NOMO-1 treated with DMSO at 0.1 percent for 48 hours (cell line): ENCODE data around the gene C19orf47.

Experiments used
- DNase-seq: peaks from one replicate; lab custom pipeline; 2025; ENCODE audit not compliant: unreplicated experiment; lab: John Stamatoyannopoulos, UW

Gene C19orf47, protein sequence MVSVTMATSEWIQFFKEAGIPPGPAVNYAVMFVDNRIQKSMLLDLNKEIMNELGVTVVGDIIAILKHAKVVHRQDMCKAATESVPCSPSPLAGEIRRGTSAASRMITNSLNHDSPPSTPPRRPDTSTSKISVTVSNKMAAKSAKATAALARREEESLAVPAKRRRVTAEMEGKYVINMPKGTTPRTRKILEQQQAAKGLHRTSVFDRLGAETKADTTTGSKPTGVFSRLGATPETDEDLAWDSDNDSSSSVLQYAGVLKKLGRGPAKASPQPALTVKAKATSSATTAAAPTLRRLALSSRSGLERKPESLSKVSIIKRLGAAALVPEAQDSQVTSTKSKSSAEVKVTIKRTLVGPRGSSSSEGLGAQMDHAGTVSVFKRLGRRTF

DNA sequence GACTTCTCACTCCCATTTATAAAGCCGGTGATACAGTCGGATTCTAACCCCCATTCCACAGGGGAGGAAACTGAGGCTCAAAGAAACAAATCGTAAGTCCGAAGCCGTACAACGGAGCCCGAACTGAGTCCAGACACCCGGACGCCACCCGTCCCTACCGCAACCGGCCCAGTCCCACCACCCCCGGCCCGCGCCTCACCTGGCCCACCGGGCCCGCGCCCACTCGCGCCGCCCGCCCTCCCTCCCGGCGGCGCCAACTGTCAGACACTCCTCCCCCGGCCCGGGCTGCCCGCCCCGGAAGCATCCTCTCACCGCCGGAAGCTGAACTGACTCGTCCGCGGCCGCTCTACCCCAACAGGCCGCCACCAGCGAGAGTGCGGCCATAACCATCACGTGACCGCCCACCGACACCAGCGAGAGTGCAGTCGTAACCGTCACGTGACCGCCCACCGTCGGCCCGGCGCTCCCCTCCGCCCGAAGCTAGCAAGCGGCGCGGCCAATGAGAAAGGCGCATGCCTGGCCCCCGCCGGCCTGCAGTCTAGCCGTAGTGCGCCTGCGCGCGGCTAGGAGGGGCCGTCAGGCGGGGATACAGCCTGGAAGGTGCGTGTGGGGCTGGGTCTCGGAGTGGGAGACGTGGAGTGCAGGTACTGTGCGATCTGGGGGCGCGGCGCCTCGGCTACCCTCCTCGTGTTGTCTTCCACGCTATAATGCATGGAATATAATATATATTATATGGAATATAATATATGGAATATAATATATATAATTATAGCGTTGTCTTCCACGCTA is at the start of gene C19orf47, which contains the start of gene PLD3:
TSS of gene C19orf47 (minus strand) at position 273 of the 789 bp plus-strand sequence. CDS start 6,540 bp downstream, outside the sequence.
TSS of gene PLD3 (plus strand) at position 571 of the 789 bp plus-strand sequence. CDS start 17,789 bp downstream, outside the sequence.
- peak; percentile 99 for DNase-seq

DNA sequence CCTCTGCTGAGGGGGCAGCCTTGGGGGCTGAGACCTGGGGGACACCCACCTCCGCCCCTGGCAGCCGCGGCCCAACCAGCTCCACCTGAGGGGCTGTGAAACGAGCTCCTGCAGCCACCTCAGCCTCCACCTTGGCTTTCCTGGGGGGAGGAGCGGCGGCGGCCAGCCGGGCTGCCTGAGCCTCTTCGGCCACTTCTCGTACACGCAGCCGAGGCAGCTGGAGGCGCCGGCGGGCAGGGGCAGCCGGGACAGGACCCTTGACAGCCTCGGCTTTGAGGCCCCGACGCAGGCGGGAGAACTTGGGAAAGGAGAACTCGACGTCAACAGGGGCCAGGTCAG is 49.3 kb upstream of the C19orf47 start:
- no peak for DNase-seq

DNA sequence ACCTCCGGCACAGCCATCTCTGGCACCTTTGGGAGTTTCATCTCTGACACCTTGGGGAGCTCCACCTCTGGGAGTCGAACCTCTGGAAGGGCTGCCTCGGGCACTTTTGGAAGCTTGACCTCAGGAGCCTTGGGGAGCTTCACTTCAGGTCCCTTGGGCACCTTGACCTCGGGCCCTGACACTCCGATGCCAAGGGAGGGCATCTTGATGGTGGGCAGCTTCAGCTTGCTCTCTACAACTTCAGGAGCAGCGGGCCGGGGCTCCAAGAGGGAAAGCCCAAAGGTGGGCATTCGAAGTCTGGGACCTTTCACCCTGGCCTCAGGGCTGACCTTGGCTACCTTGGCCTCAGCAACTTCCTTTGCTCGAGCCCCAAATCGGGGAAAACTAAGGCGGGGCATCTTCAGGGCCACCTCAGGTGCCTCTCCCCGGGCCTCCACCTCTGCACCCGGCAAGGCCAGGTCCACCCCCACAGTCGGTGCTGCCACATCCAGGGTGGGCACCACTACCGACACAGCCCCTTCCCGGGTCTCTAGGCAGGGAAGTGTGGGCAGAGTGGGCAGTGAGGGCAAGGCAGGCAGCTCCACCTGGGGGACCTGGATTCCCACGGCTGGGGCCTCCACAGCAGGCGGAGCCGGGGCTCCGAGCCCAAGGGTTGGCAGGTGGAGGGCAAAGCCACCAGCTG is 48.8 kb upstream of the C19orf47 start:
- DNase-seq, result no peak

DNA sequence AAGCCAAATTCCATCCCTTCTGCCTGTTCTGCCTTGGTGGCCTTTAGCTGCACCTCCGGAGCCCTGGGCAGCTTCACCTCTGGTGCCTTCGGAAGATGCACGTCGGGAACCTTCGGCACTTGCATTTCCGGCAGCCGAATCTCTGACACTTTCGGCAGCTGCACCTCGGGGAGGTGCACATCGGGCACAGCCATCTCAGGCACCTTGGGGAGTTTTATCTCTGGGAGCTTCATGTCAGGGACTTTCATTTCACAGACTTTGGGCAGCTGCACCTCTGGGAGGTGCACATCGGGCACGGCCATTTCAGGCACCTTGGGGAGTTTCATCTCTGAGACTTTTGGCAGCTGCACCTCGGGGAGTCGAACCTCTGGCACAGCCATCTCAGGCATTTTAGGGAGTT is 47.8 kb upstream of the C19orf47 start:
- DNase-seq, result no peak

DNA sequence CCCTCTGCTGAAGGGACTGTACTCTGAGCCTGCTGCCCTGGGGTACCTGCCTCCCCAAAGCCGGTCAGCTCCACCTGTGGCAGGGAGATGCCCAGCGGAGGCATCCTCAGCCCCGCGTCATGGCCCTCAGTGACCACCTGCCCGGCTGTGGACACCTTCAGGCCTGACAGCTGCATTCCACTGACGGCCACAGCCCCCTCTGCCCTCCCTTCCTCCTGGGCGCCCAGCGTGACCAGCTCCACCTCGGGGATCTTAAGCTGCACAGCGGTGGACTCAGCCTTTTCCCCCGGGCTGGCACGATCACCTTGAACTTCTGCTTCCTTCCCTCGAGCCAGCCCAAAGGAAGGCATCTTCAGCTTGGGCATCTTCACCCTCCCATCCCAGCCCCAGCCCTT is 46.6 kb upstream of the C19orf47 start:
- no peak for DNase-seq

DNA sequence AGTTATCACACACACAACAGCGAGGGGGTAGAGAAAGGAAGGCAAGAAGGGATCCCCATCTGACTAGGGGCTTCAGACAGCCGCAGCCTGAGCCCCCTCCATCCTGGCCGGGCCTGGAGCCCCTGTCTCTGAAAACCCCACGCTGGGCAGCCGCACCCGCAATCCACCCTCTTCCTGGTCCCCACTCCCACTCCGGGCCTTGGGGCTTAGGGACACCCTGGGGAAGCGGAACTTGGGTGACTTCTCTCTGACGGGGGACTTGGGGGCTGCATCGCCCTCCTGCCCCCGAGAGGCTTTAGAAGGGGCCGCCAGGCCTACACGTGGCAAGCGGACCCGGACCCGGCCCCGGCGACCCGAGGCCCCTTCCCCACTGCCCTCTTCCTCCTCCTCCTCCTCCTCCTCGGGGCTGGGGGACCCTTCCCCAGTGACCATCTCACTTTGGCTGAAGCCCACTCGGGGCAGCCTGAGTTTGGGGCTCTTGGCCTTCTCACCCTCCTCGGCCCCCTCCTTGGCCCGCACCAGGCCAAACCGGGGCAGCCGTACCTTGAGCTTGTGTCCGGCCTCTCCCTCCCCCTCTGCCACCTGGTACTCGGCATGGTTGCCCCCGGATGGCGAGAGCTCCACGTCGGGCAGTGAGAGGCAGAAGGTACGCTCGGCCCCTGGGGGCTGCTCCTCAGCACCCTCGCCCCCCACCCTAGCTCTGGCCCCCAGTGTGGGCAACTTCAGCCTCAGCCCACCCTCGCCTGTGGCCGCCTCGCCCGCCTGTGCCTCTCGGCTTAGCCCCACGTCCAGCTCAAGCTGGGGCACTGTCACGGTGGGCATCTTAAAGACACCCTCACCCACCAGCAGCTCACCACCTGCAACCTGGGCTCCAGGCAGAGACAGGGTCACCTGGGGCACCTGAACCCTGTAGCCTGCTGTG is 46.0 kb upstream of the C19orf47 start:
- DNase-seq, result no peak

DNA sequence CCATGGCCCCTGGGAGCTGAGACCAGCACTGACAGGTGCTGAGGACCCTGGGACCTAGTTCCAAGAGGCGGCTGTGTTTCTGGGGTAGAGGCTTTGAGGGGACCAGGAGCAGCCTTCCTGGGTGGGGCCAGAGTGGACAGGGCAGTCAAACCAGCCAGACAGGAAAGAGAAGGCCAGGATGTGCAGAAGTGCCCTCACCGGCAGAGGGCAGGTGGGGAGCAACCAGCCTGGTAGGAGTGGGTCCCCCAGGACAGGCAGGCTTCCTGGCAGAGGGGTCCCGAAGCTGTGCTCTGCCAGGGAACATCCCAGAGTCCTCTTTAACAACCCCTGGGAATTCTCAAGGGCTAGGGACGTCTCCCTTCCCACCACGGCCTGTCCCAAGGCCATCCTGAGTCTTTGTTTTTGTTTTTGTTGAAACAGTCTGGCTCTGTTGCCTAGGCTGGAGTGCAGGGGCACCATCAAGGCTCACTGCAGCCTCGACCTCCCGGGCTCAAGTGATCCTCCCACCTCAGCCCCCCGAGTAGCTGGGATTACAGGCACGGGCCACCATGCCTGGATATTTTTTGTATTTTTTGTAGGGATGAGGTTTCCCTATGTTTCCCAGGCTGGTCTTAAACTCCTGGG is 44.8 kb upstream of the C19orf47 start:
- DNase-seq, result no peak

DNA sequence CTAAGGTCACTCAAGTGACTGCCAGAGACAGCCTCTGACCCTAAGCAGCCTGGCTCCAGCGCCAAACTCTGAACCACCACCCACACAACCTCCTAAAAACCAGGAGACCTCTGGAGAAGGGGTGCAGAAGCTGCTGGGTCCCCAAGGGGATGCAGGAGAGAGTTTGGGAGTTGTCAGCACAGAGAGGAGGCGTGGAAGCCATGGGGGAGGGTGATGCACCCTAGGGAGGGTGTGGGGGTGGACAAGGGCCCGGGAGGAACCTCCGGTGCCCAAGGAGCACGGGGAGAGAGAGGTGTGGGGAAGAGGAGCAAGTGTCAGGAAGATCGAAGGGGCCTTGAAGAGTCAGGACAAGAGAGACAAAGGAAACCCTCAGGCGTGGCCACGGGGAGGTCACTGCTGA is 43.9 kb upstream of the C19orf47 start:
- no peak for DNase-seq

DNA sequence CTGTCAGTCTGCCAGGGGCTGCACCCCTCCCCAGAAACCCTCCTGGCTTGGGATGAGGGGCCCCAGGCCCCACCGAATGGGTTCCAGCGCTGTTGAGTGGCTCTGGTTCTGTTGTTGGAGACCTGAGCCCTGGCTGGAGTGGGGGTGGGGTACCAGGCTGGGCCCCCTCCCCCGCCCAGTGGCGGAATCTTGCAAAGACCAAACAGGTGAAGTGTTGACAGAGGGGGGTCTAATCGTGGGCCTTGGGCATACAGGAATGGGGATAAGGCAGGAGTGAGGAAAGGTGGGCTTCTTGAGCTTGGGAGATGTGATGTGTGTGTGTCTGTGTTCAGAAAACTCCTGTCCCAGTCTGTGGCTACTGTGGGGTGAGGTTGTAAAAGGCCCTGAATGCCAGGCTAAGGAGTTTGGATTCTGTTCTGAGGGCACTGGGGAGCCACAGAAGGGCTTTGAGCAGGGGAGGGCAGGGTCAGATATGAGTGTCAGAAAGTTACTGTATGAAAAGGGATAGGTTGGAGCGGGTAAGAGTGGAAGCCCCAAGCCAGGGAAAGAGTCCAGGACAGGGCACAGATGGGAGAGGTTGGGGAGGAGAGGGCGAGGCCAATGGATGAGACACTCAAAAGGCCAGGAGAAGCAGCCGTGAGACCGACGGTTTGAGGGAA is 42.0 kb upstream of the C19orf47 start, which contains the start of gene HIPK4:
TSS of gene HIPK4 (minus strand) at position 98 of the 659 bp plus-strand sequence. CDS start 279 bp downstream, outside the sequence.
- DNase-seq, result no peak

DNA sequence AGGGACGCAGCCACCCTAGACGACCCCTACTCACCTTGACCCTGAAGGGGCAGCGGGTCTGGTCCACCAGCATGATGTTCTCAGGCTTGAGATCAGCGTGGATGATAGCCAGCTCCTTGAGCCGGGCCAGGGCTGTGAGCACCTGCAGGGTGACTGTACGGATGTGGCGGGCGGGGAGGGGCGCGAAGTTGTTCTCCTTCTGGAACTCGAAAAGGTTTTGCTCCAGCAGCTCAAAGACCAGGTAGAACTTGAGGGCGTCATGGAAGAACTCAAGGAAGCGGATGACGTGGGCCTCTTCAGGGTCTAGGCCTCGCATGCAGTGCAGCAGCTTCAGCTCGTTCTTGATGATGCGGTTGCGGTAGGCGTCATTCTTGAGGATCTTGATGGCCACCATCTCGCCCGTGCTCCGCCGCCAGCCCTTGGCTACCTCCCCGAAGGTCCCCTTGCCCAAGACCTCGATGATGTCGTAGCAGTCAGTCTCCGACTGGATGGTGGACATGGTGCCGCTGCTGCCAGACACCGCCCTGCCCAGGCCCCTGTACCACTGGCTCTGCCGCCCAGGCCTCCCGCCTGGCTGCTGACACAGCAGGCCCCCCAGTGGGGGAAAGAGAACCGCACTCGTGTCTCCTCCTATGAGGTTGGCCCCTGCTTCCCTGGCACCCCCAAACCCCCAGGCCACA is 41.3 kb upstream of the C19orf47 start:
- no peak for DNase-seq

DNA sequence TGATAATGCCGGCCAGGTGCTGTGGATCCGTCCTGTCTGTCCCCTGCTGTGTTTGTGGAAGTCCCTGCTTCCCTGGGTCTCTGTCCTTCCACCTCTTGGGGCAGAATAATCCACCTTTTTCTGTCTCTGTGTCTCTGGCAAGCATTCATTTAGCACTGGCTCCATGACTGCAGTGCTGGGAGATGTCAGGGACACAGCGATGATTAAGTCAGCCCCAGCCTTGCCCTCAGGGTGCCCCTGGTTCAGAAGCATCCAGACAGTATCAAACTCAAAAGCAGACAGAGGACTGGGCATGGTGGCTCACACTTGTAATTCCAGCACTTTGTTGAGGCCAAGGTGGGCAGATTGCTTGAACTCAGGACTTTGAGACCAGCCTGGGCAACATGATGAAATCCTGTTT is 40.3 kb upstream of the C19orf47 start:
- no peak for DNase-seq

DNA sequence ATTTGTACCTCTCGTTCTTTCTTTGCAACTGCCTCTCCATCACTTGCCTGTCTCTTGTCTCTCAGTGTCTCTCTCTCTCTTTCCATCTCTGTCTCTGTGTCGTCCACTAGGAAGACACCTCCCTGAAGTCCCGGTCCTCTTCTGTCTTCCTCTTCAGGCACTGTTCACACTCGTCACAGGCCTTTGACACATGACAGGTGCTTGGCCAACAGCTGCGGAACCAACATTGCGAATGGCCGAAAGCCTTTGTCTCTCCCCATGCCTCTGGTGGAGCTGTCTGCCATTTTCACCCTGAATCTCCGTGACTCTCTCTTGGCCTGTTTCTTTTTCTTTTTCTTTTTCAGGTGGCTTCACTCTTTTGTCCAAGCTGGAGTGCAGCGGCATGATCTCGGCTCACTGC is 39.0 kb upstream of the C19orf47 start:
- DNase-seq, result no peak

DNA sequence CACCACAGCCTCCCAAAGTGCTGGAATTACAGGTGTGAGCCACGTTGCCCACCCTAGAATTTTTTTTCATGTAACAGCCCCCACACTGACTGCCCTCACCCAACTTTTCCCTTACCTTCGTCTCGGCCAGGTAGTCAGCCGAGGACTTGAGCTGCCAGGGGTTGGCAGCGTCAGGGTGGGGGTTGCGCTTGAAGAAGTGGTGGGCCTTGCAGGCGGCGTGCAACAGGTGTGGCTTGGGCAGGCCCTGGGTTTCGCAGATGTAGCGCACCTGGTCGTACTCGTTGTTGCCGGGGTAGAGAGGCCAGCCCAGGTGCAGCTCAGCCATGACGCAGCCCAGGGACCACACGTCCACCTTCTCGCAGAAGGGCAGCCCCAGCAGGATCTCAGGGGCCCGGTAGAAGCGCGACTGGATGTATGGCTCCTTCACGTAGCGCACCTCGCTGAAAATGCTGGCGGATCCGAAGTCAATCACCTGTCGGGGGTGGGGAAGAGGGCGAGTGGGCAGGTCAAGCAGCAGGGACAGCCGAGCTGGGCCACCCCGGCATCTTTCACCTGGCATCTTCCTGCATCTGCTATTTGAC is 35.6 kb upstream of the C19orf47 start:
- no peak for DNase-seq

DNA sequence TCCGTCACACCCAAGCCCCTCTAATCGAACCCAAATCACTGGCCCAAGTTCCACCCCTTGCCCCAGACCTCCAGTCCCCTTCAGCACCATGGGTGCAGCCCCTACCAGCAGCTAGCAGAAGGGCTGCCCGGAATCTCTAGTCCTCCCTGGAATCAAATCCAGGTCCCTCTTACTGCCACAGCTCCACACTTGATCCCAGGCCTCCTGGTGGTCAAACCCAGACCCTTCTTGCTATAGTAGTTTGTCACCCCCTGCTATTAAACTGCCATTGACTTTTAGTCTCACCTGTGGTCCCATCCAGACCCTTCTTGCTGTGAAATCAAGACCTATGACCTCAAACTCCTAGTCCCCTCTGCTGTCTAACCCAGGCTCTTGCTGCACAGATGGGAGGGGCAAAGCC is 33.1 kb upstream of the C19orf47 start:
- no peak for DNase-seq

DNA sequence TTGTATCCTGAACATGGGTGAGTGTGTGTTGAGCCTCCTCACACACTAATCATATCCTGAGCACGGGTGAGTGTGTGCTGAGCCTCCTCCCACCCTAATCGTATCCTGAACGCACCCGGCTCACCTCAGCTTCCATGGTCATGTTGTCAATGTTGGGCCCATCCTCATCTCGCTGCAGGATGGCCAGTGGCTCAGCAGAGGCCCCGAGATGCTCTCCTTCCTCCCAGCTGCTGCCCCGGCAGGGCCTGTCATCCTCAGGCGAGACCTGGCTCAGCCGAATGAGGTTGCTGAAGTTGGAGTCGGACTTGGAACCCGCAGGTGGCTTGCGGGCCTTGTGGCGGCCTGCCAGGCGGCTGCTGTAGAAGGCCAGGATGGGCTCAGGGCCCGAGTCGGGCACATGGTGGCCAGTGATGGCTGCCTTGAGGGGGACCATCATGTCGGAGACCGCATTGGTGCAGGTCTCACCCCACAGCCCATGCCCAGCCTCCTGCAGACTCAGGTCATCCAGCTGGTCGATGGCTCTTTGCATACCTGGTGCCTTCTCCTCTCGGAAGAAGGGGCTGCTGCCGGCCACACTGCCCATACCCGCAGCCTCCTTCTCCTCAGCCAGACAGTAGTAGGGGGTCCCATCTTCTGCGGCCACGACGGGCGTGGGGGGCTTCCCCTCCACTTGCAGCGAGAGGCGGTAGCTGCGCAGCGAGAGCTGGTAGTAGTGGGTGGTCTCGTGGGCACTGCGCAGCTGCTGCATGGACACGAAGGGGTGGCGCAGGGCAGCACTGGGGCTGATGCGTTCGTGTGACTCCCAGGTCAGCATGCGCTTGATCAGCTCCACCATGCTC is 32.2 kb upstream of the C19orf47 start:
- DNase-seq, result no peak

DNA sequence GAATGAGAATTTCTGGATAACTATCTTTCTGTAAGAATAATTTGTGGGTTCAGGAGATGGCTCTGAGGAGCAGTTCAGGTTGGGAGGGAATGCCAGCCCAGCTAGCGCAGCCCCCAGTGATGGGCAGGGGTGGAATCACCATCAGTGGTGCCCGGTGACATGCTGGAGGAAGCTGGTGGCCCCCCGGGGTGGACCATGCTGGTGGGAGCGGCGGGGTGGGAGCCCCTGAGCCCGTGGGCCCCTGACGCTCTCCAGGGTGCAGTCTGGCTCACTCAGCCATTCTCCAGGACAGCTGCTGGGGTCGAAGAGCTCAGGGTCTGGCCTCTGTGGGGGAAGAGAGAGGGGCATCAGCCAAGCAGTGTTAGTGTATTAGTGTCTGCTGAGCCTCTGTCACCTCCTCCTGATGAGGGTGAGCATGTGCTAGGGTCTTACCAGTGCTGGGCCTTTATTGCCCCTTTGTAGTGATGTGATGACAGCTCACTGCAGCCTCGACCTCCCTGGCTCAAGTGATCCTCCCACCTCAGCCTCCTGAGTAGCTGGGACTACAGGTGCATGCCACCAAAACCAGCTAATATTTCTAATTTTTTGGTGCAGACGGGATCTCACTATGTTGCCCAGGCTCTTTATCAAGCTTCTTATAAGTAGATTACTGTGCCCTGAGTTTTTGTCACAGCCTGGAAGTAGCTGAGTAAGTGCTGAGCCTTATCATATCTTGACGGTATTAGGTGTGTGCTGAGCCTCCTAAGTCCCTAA is 31.4 kb upstream of the C19orf47 start:
- no peak for DNase-seq

DNA sequence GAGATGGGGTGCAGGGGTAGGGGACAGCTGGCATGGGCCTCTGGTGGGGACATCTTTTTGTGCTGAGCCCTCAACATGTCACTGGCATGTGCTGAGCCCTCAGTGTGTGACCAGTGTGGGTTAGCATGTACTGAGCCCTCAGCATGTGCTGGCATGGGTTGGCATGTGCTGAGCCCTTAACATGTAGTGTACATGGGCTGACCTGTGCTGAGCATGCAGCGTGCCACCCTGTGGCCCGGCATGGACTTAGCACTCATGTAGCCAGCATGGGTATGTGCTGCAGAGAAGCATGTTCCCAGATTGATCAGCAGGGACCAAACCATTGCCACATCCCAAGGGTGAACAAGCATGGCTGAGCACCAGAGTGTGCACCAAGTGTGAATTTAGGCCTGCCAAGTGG is 30.3 kb upstream of the C19orf47 start:
- DNase-seq, result no peak
